Endodermal cell (in vitro differentiated cells): Measurements from ENCODE around the gene TRPM6. TPM values are rescaled to one million over a fixed set of nuclear protein-coding genes. Genes with fewer than 3 reads are reported as not detected.

Experiments
- DNase-seq: peaks from one replicate; pipeline ENCODE4 v3.0.0-alpha.2; 2017
- H3K27ac ChIP-seq: 2 replicates; pipeline ENCODE4 v1.5.1; 2013; ENCODE audit warnings: mild to moderate bottlenecking, low read depth, low read length, moderate library complexity
- H3K27me3 ChIP-seq: 2 replicates; pipeline ENCODE4 v1.6.1; 2013; ENCODE audit warnings: mild to moderate bottlenecking, low read length, moderate library complexity; ENCODE audit not compliant: insufficient read depth, control insufficient read depth, poor library complexity, severe bottlenecking
- H3K36me3 ChIP-seq: 2 replicates; pipeline ENCODE4 v1.7.0; 2013; ENCODE audit warnings: mild to moderate bottlenecking, low read length, moderate library complexity; ENCODE audit not compliant: control insufficient read depth, insufficient read depth
- H3K4me1 ChIP-seq: one replicate; pipeline ENCODE4 v1.7.0; 2013; ENCODE audit warnings: low read length; ENCODE audit not compliant: control insufficient read depth, insufficient read depth
- H3K4me3 ChIP-seq: 2 replicates; pipeline ENCODE4 v1.5.1; 2013; ENCODE audit warnings: mild to moderate bottlenecking, low read length, moderate library complexity
- H3K9ac ChIP-seq: 2 replicates; pipeline ENCODE4 v1.6.1; 2013; ENCODE audit warnings: mild to moderate bottlenecking, low read length, moderate library complexity; ENCODE audit not compliant: poor library complexity, severe bottlenecking; ENCODE audit errors: extremely low read depth
- H3K9me3 ChIP-seq: 2 replicates; pipeline ENCODE4 v1.6.1; 2013; ENCODE audit warnings: mild to moderate bottlenecking, low read length, moderate library complexity; ENCODE audit not compliant: control insufficient read depth
- H3K27ac Mint-ChIP-seq: 2 replicates; pipeline ENCODE4 v1.8.0; 2020; ENCODE audit warnings: mixed read lengths
- H3K27me3 Mint-ChIP-seq: 2 replicates; pipeline ENCODE4 v1.8.0; 2021; ENCODE audit warnings: mild to moderate bottlenecking, mixed read lengths; ENCODE audit not compliant: insufficient read depth
- H3K36me3 Mint-ChIP-seq: 2 replicates; pipeline ENCODE4 v1.8.0; 2020; ENCODE audit warnings: low read depth, mixed read lengths
- H3K4me1 Mint-ChIP-seq: 2 replicates; pipeline ENCODE4 v1.8.0; 2020; ENCODE audit warnings: mixed read lengths
- H3K4me3 Mint-ChIP-seq: 2 replicates; pipeline ENCODE4 v1.8.0; 2020; ENCODE audit warnings: mild to moderate bottlenecking, moderate library complexity, mixed read lengths
- H3K9me3 Mint-ChIP-seq: 2 replicates; pipeline ENCODE4 v1.8.0; 2020; ENCODE audit warnings: mild to moderate bottlenecking, mixed read lengths
- WGBS, 2 experiments: methylation state at CpG; one replicate each; pipeline versions ENCODE4 v1.1.5 to v1.1.7; 2013; ENCODE audit warnings: missing lambda C conversion rate in 2 of 2, mixed read lengths in 1 of 2; ENCODE audit not compliant: insufficient coverage in 1 of 2, insufficient read length in 1 of 2; 5-methylcytosine and 5-hydroxymethylcytosine counted together
- total RNA-seq, 2 donors: library from RNA; stranded (reverse); fragmentation: NEBNext Ultra II Directional in 1 of 2; extraction: Animal tissue kit (Norgen Biotek cat#: 25700) in 1 of 2; gene quantifications; 2 replicates in 1 of 2; 3 replicates in 1 of 2; pipeline ENCODE4 v1.2.1, GENCODE V29; 2021
- TF ChIP-seq, protein P1 (sequence below): fragments of 200-600 bp; sonication (generic); conservative IDR thresholded peaks from 2 replicates; pipeline ENCODE4 v1.5.0; 2021; ENCODE audit warnings: antibody characterized with exemption, mild to moderate bottlenecking

The TRPM6 gene
- total RNA-seq, 2 donors from 2014 or later, result 1.2 to 1.7 TPM

DNA sequence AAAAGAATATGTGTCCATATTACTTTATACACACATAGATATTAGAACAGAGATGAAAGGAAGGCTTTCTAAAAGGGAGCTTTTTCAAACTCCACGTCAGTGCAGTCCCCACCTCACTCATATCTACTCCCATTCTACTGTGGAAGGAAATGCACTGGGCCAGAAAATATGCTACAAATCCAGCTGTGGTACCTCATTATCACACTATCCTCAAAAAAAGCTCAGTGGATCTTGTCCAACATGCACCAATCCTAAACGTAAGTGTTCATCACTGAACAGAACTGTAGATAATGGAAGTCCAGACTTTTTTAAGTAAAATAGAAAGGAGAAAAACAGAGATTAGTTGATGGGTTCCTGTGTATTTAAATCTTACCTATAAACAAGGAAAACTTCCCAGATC, 27.9 kb downstream of the TRPM6 start:
- H3K9ac ChIP-seq, result no peak overlapping the region
- H3K27me3 ChIP-seq, result no peaks in the 10 kb centered on the region
- Mint-ChIP-seq H3K27ac (no peak overlapping the region), H3K27me3 (peaks cover 4% of the 10 kb centered on the region), H3K4me1 (peaks cover 11% of the 10 kb centered on the region), H3K36me3 (no peaks in the 10 kb centered on the region), H3K4me3 (no peak overlapping the region), H3K9me3 (no peaks in the 10 kb centered on the region)
- TF ChIP-seq, protein P1, sequence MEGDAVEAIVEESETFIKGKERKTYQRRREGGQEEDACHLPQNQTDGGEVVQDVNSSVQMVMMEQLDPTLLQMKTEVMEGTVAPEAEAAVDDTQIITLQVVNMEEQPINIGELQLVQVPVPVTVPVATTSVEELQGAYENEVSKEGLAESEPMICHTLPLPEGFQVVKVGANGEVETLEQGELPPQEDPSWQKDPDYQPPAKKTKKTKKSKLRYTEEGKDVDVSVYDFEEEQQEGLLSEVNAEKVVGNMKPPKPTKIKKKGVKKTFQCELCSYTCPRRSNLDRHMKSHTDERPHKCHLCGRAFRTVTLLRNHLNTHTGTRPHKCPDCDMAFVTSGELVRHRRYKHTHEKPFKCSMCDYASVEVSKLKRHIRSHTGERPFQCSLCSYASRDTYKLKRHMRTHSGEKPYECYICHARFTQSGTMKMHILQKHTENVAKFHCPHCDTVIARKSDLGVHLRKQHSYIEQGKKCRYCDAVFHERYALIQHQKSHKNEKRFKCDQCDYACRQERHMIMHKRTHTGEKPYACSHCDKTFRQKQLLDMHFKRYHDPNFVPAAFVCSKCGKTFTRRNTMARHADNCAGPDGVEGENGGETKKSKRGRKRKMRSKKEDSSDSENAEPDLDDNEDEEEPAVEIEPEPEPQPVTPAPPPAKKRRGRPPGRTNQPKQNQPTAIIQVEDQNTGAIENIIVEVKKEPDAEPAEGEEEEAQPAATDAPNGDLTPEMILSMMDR, result no peak
- DNase-seq, result no peak
- no peaks in the 10 kb centered on the region for H3K36me3 ChIP-seq
- no peak overlapping the region for H3K4me3 ChIP-seq
- H3K9me3 ChIP-seq, result no peaks in the 10 kb centered on the region
- 40 to 96% methylated on average over 1 of the region's 2 CpGs for WGBS, 2 experiments
- no peaks in the 10 kb centered on the region for H3K4me1 ChIP-seq
- H3K27ac ChIP-seq, result no peak overlapping the region

DNA sequence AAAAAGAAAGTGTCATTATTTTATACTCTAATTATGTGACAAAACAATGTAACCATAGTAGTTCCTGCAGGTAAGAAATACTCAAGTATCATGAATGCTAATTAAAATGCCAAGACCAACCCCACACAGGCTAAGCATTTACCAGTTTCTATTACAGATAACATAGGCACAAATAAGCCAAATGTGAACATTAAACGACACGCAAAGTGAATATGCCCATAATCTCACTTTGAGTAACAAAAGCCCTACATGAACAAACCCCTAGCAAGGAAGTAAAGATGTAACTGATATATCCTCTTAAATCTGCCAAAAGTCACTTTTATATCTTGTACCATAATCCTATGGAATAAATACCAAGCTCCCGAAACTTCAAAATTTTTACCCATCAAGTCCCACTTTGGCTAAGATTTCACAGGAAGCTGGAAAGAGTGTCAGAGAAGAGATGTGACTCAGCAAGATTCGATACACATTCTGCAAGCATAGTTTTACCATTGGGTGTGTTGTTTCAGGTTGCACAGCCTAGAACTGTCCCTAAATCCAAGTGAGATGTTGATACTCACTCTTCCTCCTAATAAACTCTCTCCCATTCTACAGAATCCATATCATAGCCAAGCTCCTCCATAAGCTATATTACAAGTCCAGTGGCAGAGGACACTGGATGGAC, 28.8 kb downstream of the TRPM6 start:
- Mint-ChIP-seq H3K4me1 (peaks cover 11% of the 10 kb centered on the region), H3K27me3 (peaks cover under 1% of the 10 kb centered on the region), H3K4me3 (no peak overlapping the region), H3K36me3 (no peaks in the 10 kb centered on the region), H3K27ac (no peak overlapping the region), H3K9me3 (no peaks in the 10 kb centered on the region)
- H3K4me3 ChIP-seq, result no peak overlapping the region
- H3K27ac ChIP-seq, result no peak overlapping the region
- H3K9me3 ChIP-seq, result no peaks in the 10 kb centered on the region
- H3K27me3 ChIP-seq, result no peaks in the 10 kb centered on the region
- no peak for DNase-seq
- H3K4me1 ChIP-seq, result no peaks in the 10 kb centered on the region
- no peaks in the 10 kb centered on the region for H3K36me3 ChIP-seq
- WGBS, 2 experiments, result 82 to 98% methylated on average over 2 to 4 of the region's 4 CpGs
- TF ChIP-seq, protein P1, result no peak
- no peak overlapping the region for H3K9ac ChIP-seq

DNA sequence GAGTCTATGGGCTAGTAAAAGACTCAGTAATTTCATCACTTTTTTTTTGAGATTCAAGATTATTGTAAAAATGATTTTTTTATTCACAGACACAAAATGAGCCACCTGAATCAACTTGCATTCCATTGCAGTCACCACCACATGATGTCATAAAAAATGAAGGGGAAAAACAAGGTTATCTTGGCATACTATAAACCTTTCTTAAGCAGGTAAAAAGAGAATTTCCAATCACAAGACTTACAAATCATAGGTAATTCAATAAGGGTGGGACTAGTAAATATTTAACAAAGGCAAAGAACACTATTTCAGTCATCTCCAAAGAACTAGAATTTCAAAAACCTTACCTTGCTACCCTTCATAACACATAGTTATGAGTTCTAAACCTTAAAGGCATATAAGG, 30.7 kb downstream of the TRPM6 start:
- no peak overlapping the region for H3K4me3 ChIP-seq
- H3K36me3 ChIP-seq, result no peaks in the 10 kb centered on the region
- DNase-seq, result no peak
- H3K9ac ChIP-seq, result no peak overlapping the region
- no peaks in the 10 kb centered on the region for H3K9me3 ChIP-seq
- Mint-ChIP-seq H3K9me3 (peaks cover 7% of the 10 kb centered on the region), H3K27me3 (no peaks in the 10 kb centered on the region), H3K4me3 (no peak overlapping the region), H3K27ac (no peak overlapping the region), H3K36me3 (no peaks in the 10 kb centered on the region), H3K4me1 (peaks cover 7% of the 10 kb centered on the region)
- H3K27me3 ChIP-seq, result no peaks in the 10 kb centered on the region
- H3K27ac ChIP-seq, result no peak overlapping the region
- H3K4me1 ChIP-seq, result no peaks in the 10 kb centered on the region
- TF ChIP-seq, protein P1, result no peak
